HG02884 (cell line): ENCODE results near the gene VWDE.

ENCODE experiments used
- ATAC-seq: cut with Tn5 transposase; IDR thresholded peaks from one replicate; pipeline ENCODE4 v1.9.1; 2021; ENCODE audit warnings: mild to moderate bottlenecking, moderate library complexity; ENCODE audit not compliant: unreplicated experiment

VWDE gene

GRCh38 chr7:12337095-12337494 is 66.6 kb downstream of the VWDE start:
- ATAC-seq: no peak

DNA sequence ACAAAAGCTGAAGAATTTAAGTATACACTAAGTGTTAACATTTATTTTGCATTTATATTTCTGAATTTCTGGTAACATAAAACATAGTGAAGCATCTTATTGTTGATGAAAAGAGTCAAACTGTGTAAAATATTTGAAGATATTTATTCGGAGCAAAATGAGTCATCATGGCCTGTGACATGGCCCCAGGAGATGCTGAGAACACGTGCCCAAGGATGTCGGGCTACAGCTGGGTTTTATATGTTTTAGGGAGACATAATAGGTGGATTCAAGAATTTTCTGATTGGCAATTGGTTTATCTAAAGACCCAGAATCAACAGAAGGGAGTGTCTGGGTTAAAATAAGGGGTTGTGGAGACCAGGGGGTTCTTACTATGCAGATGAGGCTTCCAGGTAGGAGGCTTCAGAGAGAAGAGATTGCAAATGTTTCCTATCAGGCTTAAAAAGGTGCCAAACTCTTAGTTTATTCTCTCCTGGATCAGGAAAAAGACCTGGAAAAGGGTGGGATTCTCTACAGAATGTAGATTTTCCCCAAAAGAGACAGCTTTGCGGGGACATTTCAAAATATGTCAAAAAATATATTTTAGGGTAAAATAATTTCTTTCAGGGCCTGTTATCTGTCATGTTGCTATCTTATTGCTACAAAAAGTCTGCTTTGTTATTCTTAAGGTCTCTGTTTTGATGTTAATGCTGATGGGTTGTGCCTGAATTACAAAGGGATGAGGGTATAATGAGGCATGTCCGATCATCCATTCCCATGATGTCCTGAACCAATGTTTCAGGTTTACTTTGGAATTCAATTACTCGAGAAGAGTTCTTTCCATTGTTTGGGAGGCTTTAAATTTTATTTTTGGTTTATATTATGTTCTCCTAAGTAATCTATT is 74.5 kb downstream of the VWDE start:
- no peak for ATAC-seq

GRCh38 chr7:12327922-12328321 is 75.7 kb downstream of the VWDE start:
- no peak for ATAC-seq

GRCh38 chr7:12325646-12326045 is 78.0 kb downstream of the VWDE start:
- no peak for ATAC-seq

GRCh38 chr7:12323415-12323814 is 80.2 kb downstream of the VWDE start:
- no peak for ATAC-seq

- peak; percentile 64 for ATAC-seq
Measured at GRCh38 chr7:12322903-12323300, 80.8 kb downstream of the VWDE start.

DNA sequence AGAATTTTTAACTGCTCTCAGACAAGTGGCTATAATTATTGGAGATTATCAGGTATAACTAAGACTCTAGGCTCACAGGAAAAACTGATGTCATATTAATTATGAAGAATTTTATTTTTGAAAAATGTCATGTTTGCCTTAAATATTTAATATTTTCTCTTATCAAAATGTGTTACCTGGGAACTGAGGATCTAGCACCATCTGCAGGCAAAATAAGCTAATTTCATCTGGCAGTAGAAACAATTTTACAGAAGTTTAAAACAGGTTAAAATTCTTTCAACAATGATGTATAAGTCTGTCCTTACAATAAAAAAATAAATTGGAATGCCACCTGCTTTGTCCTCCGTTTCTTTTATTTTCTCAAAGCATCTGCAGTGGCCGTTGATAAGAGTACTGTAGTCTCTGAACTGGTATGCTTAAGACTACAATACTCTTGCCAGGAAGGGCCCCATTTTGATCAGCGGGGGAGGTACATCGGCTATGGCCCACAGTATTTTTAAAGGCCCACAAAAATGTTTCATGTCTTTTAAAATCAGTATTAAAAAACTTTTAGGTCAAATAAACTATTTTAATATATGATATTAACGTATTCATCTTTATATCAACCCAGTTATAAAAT is 81.3 kb downstream of the VWDE start:
- no peak for ATAC-seq

DNA sequence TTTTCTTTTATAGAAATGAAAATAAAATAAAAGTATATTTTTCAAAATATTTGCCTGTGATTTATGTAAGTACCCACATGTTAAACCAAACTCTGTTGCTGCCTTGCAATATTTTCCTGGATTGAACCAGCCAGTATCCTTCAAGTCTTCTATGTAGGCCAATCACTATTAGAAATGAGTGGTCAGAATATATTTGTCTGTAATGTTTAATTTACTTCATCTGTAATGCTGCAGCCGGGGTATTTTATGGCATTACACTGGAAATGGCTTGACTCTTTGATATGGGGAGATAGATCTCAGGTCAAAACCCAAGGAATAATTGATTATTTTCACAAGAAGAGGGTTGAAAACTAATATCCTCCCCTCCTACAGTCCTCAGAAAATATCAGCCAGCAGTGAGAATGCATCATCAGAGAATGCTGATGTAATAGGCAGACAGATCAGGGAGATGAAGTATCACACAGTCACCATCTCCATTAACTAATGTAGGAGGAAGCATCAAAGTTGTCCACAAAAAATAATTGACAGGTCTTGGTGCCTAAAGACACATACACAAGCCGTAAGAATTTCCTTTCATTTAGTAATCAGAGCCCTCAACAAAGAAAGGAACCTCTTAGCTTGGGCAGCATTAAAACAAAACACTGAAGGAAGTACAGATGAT is 82.5 kb downstream of the VWDE start:
- no peak for ATAC-seq

DNA sequence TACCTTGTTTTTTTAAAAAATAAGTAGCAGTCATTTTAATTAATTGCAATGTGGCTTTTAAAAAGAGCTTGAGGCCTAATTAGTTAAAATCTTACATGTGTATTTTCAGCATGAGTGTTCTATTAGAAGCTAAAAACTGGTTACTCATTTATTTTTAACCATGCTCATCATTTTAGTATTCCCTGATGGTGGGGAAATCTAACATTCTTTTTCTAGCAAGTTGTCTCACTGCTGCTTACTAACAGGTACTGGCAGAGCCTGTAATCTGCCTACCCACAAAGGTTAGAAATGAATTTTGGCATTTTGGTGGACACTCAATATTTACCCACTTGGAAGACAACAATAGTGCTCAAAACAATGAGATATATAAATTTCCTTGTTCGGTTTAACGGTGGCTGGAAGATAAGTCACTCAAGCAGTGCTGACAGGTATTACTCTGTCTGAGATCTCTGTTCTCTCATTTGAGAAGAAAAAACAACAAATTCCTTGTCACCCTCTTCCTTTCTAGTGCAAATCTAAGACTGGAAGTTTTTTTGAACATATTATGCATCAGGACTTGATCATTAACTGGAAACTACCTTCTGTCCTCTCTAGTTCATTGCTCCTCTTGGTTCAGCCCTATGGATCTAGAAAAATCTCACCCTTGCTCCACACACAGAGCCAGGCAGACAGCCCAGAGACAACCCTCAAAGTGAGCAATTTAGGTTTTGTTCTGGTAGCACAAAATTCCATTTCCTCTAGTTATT is 83.3 kb downstream of the VWDE start:
- no peak for ATAC-seq

GRCh38 chr7:12317675-12318074 is 86.0 kb downstream of the VWDE start:
- no peak for ATAC-seq

DNA sequence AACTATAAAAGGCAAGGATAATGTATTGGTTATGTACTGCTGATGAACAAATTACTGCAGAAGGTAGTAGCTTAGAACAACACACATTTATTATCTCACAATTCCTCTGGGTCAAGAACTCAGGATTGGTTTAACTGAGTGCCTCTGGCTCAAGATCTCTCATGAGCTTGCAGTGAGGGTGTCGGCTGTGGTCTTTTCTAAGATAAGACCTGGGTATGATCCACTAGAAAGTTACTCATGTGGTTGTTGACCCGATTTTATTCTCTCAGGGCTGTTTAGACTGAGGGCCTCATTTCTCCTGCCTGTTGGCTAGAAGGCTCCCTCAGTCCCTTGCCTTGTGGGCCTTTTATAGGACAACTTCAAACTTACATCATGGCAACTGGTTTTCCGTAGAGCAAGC is 86.7 kb downstream of the VWDE start:
- ATAC-seq: no peak

DNA sequence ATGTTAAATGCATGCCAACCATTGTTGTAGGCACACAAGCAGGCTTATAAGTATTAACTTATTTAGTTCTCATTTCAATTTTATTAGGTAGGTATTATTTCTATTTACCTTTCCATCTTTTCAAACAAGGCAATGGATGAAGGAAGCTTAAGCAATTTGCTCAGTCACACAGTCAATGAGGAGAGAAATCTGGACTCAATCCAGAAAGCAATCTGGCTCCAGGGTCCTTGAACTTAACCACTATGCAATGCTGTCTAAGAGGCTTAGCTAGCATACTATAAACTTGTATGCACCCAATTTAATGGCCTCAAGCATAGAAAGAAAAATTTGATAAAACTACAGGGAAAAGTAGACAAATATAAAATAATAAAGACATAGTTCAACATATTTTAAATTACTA is 88.6 kb downstream of the VWDE start:
- ATAC-seq: no peak

- ATAC-seq: peak; percentile 78
Measured at GRCh38 chr7:12314199-12314598, 89.5 kb downstream of the VWDE start.

GRCh38 chr7:12305502-12305901 is 98.2 kb downstream of the VWDE start:
- no peak for ATAC-seq

DNA sequence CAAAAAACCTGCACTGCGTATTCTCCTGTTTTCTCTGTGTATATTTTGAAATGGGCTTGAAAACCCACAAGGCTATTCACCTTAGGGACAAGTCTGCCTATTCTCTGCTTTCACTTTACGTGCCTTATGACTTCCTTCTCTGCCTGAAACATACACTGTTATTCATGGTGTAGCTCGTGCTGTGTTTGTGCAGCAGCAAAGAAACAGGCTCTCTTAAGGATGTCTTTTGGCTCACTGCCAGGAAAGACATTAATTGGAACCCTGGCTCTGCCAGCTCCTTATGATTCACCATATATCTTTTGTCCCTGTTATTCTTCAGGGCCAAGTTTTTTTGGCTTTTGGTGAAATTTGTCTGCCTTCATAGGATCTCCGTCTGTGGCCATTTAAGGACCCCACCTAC is 100.2 kb downstream of the VWDE start:
- ATAC-seq: no peak

- no peak for ATAC-seq
Measured at GRCh38 chr7:12303062-12303461, 100.6 kb downstream of the VWDE start.

- no peak for ATAC-seq
Measured at GRCh38 chr7:12300415-12300814, 103.2 kb downstream of the VWDE start.

GRCh38 chr7:12299367-12299766 is 104.3 kb downstream of the VWDE start:
- ATAC-seq: no peak

GRCh38 chr7:12297283-12298108 is 106.2 kb downstream of the VWDE start:
- ATAC-seq: no peak

DNA sequence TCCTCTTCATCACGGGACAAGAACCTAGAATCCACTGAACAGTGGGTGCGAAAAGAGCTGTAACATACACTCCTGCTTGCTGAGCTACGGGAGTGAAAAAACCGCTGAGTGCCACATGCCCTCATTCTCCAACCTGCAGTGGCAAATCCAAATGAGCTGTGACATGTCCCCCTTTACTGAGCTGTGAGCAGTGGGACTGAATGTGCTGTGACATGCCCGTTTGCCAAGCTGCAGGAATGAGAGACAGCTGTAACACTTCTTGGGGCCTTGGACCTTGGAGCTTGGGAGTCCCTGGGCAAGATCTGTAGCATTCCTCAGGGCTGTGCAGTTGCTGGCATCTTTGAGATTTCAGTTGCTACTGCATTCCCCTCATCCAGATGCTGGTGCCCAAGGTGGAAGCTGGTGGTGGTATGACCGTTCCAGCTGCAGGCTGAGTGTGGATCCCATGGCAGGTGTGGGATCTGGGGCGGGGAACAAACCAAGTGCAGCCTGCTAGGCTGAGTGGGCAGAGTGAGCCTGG is 107.6 kb downstream of the VWDE start:
- no peak for ATAC-seq
